ENCODE measurements around the gene IVD.

IVD gene

DNA sequence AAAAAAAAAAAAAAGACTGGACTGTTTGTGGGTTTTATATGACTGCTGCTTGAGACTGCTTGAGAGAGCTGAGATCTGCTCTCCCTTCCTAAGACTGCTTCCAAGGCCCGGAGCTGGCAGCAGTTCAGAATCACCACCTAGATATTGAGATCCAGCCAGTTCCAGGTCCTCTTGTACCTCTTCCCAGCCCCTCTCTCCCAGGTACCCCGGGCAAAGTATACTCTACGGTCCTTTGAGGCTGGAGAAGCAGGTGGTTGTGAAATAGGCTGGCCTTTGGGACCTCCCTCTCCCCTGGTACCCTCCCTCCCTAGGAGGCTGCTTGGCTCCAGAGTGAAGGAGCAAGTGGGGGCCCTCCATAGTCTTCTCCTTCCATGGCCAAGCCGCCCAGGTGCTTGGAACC, 22.6 kb downstream of the IVD start:
- TF ChIP-seq, protein P1, sequence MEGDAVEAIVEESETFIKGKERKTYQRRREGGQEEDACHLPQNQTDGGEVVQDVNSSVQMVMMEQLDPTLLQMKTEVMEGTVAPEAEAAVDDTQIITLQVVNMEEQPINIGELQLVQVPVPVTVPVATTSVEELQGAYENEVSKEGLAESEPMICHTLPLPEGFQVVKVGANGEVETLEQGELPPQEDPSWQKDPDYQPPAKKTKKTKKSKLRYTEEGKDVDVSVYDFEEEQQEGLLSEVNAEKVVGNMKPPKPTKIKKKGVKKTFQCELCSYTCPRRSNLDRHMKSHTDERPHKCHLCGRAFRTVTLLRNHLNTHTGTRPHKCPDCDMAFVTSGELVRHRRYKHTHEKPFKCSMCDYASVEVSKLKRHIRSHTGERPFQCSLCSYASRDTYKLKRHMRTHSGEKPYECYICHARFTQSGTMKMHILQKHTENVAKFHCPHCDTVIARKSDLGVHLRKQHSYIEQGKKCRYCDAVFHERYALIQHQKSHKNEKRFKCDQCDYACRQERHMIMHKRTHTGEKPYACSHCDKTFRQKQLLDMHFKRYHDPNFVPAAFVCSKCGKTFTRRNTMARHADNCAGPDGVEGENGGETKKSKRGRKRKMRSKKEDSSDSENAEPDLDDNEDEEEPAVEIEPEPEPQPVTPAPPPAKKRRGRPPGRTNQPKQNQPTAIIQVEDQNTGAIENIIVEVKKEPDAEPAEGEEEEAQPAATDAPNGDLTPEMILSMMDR (IDR thresholded peaks at IDR 0.05; ENCODE audit: borderline replicate concordance, control extremely low read depth, extremely low read depth, insufficient read depth, missing control alignments), result no peak
- in situ Hi-C loops (cut with MboI; ENCODE audit: low sequenced_read_pairs, unreplicated experiment), result no loop called here
- DNase-seq (ENCODE audit: low spot score), result no peak

DNA sequence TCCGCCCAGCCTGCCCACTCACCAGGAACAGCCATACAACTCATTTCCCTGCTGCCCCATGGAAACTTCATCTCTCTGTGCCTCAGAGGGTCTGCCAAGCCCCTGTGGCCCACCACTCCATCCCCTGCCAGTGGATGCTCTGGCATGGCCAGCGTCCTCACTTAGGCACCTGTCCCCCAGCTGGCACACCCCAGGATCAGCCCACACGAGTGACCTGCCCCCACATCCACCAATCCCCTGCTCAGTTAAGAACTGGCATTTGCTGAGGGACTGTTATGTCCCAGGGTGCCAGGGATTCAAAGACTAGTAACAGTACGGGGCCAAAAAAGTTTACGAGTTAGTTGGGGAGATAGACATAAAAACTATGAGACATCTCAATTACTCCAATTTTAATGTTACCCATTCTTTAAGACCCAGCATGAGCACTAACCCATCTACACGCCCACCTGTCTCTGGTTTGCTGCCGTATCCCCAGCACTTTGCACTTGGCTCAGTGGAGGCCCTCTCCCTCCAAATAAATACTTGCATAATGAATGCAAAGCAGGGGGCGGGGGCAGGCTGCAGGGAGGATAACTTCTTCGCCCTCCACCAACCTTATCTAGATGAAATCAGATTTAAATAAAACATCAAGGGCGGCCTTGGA, 23.6 kb downstream of the IVD start:
- in situ Hi-C loops (cut with MboI; ENCODE audit: low sequenced_read_pairs, unreplicated experiment), result no loop called here
- TF ChIP-seq, protein P1 (IDR thresholded peaks at IDR 0.05; ENCODE audit: borderline replicate concordance, control extremely low read depth, extremely low read depth, insufficient read depth, missing control alignments), result no peak

DNA sequence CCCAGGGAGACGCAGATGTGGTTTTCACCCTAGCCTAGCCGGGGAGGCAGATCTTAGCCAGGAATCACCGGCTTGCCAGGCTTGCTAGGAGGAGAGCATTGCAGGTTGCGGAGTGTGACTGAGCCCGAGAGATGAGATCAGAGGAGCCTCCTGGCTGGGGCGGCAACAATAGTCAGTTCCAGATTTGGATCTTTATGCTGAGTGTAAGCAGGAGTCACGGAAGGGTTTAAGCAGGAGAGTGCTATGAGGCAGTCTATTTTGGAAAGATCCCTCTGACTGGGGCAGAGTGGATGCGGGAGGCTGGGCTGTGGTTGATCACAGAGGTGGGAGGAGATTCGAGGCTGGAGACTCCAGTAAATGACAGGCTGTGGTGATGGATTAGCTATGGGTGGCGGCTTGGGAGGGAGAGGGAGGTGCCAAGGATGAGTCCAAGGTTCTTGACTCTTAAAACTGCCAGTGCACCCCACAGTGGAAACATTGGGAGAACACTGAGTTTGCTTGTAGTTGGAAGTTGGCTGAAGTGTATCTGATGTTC, 24.7 kb downstream of the IVD start:
- TF ChIP-seq, protein P1 (IDR thresholded peaks at IDR 0.05; ENCODE audit: borderline replicate concordance, control extremely low read depth, extremely low read depth, insufficient read depth, missing control alignments), result no peak
- no peak for DNase-seq (ENCODE audit: low spot score)
- in situ Hi-C loops (cut with MboI; ENCODE audit: low sequenced_read_pairs, unreplicated experiment), result no loop called here

More for the DNA sequence above, 23.6 kb downstream of the IVD start:
- DNase-seq (ENCODE audit: low spot score), result no peak

DNA sequence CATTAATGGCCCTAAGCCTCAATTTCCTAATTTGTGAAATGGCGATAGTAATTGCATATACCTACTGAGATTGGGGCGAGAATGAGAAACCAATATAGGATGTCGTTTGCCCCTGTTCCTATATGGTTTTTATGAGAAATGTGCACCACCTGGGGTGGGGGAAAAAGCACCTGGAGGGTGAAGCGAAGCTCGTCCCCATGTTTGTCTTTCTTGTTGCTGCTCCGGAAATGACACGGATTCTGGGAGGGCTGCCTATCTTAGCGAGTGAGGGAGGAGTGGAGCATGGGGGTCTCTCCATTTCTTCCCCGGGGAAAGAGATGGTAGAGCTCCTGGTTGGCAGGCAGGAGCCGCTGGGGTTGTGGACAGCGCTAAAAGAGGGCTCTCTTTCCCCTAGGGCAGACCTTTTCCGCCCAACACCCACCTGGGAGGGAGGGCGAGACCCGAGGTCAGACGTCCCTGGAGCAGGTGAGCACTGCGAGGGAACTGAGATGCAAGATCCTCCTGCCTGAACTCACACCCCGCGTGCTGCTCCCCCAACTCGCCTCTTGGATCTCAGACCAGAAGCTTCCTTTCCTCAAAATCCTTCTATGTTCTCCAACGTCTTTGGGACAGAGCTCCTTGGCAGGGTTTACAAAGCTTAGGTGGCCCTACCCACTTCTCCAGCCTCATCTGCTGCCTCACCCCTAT, 29.6 kb downstream of the IVD start:
- TF ChIP-seq, protein P1 (IDR thresholded peaks at IDR 0.05; ENCODE audit: borderline replicate concordance, control extremely low read depth, extremely low read depth, insufficient read depth, missing control alignments), result no peak
- in situ Hi-C loops (cut with MboI; ENCODE audit: low sequenced_read_pairs, unreplicated experiment), result no loop called here
- no peak for DNase-seq (ENCODE audit: low spot score)

DNA sequence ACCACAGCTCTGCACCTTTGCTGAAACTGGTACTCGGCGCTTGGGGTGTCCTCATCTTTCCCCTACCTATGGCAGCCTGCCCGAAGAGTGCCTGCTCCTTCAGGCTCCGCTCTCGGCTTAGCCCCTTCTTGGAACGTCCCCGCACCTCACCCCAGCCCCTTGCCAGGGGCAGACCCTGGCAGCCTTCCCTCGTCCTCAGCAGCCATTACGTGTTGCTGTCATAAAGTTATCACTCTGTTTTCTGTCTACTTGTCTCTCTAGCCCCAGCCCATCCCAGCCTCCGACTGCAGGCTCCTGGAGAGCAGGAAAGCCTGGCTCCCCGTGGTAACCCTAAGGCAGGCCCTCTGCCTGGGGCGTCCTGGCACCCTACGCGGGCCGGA, 30.1 kb downstream of the IVD start:
- in situ Hi-C loops (cut with MboI; ENCODE audit: low sequenced_read_pairs, unreplicated experiment), result no loop called here
- DNase-seq (ENCODE audit: low spot score), result no peak
- TF ChIP-seq, protein P1 (IDR thresholded peaks at IDR 0.05; ENCODE audit: borderline replicate concordance, control extremely low read depth, extremely low read depth, insufficient read depth, missing control alignments), result no peak

DNA sequence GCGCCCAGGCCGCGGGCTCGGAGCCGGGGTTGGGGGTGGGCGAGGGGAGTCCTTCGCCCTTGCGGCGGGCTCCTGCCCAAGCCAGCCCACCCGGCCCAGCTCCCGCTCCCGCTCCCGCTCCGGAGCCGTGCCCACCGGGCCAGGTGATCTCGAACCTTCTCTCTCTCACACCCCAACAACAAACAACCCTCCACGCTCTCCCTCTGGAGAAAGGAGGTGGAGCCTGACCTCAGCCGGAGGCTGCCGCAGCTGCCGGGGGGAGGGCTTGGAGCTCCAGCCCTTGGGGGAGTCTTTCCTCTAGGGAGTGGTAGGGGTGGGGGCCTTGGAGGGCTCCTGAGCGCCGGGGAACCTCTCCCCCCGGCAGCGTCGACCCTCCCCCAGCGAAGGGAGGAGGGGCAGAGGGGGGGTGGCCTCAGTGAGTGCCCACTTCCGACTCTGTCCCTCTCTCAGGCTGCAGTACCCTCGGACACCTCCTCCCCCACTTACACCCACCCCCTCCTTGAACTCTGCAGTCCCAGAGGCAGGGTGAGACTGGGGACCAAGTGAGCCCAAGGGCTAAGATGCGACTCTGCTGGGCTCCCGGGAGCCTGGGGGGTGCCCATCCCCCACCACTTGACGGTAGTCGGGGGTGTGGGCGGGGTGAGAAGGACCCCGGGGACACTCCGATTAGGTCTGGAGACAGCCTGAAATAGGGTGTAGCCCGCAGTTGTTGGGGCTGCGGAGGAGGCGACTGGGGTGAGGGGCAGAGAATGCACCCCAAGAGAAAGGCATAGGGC, 30.7 kb downstream of the IVD start:
- TF ChIP-seq, protein P1 (IDR thresholded peaks at IDR 0.05; ENCODE audit: borderline replicate concordance, control extremely low read depth, extremely low read depth, insufficient read depth, missing control alignments), result no peak
- in situ Hi-C loops (cut with MboI; ENCODE audit: low sequenced_read_pairs, unreplicated experiment), result no loop called here
- DNase-seq (ENCODE audit: low spot score), result no peak
